Placental pericyte (primary cell): ENCODE measurements around the gene MBD6. TPM values are rescaled to one million over a fixed set of nuclear protein-coding genes. Genes with fewer than 3 reads are reported as not detected.

Experiments
- small RNA-seq: library from RNA; depleted of rRNA; stranded (forward); fragments of <200 nt; gene quantifications from one replicate; pipeline ENCODE3, GENCODE V24; 2012; ENCODE audit warnings: low replicate concordance
- total RNA-seq: library from RNA; depleted of rRNA; stranded (reverse); fragments of >200 nt; gene quantifications from 2 replicates; pipeline ENCODE4 v1.2.3, GENCODE V29; 2012

The MBD6 gene
- total RNA-seq = 7.0 and 12.5 TPM in 2 replicates

GRCh38 chr12:57522011-57522886 is at the start of gene MBD6:
TSS of gene MBD6 (plus strand) at chr12:57522824. CDS start at chr12:57524304, 1,480 bp downstream.

DNA sequence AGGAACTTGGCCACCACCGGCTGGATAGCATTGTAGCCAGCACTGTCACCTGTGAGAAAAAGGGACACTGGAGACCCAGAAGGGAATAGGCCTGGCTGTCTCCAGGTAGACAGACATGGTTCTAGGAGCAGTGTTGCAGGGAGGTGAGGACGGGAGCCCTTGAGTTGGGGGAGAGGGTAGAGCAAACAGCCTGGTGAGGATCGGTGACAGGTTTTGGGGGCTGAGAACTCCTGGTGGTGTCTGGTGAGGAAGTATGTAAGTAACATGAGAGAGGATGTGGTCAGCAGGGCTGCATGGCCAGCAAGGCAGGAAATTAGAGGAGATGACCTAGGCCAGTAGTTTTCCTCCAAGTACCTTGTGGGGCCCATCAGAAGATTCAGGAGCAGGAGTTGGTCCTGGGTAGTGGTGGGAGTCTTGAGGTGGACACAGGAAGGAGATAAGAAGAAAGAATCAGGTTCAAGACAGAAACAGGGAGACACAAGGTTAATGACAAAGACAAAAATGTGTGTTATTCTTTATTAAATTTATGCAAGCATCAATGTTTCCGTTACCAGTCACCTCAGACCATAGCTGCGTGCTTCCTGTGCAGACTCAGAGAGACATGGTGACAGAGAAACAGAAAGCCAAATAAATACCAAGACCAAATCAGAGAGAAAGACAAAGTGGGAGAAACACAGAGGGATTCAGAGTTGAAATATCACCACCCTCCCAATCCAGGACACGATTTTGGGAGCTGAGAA is 43.1 kb upstream of the MBD6 start, which contains the start of gene ARHGAP9:
ARHGAP9 (minus strand) TSS at position 491 of the 740 bp plus-strand sequence; CDS start at position 31, 460 bp downstream.

GRCh38 chr12:57487597-57488401 is 34.8 kb upstream of the MBD6 start, which contains the start of gene MARS1:
TSS of gene MARS1 (plus strand) at chr12:57488068. CDS start at chr12:57488091, 23 bp downstream.

DNA sequence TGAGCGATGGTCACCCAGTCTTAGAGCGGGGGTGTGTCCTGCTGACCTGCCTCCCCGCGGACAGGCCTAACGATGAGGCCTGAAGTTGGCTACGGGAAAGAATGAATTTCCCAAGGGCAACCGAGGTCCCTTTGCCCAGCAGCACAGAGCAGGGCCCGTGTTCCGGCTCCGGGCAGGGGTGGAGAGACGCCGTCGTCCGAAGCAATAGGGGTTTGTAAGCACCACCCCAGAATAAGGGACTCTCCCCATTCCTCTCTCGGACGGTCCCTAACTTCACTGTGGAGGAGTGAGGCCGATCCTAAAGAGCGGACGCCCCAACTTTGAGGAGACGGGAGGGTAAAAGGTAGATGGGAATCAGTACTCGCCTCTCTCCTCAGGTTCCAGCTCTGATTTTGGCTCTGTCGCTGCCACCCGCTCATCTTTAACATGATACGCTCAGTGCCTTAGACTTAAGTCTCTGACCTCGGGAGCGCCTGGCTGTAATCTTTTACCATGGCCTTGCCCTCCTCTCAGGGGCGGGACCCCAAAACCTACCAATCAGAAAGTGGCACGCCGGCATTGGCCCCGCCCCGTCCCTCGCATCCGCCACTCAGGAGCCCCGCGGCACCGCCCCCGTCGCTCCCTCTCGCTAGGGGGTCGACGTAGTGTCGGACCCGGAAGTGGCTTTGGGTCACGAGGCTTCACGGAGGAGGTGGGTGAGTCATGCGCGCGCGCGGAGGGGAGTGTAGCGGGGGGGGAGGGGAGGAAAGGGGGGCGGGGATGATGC is 2.4 kb upstream of the MBD6 start, which contains the start of gene DDIT3:
DDIT3 (minus strand) TSS at position 462 of the 766 bp plus-strand sequence. CDS start 3,108 bp downstream, outside the sequence.

DNA sequence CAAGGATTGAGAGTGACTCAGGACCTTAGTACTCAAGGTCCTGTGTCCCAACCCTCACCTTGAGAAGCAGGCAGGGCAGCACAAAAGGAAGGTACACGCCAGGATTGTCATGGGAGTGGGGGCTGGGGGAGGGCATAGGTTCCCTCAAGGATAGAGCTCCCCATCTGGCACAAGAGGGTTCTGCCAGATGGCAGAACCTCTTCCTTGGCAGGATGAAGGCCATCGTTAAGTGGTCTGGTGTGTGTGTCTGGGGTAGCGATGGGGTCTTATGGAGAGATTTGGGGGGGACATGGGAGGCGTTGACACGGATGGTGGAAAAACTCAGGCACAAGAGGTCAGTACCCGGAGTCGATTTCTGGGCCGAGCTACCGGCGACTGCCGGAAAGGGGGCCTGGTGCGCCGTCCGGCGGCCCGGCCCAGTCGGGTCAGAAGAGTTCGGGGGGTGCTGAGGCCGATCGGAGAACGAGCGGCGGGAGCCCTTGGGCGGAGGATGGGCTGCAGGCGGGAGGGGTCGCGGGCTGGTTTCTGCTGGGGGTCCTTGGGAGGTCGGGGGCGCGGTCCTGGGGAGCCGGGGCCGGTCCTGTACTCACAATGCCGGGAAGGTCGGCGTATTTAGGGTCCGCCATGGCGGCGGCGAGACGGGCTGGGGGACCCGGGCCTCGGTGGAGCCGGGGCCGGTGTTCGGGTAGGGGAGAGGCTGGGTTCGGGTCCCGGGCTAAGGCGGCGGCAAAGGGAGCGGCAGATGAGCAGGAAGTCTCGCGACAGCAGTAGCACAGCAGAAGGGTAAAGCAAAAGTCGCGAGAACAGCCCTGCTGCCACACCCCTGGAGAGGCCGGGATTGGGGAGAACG is 24.0 kb downstream of the MBD6 start, which contains the start of gene DCTN2:
DCTN2 (minus strand) TSS at position 755 of the 850 bp plus-strand sequence; CDS start at position 626, 129 bp downstream.

DNA sequence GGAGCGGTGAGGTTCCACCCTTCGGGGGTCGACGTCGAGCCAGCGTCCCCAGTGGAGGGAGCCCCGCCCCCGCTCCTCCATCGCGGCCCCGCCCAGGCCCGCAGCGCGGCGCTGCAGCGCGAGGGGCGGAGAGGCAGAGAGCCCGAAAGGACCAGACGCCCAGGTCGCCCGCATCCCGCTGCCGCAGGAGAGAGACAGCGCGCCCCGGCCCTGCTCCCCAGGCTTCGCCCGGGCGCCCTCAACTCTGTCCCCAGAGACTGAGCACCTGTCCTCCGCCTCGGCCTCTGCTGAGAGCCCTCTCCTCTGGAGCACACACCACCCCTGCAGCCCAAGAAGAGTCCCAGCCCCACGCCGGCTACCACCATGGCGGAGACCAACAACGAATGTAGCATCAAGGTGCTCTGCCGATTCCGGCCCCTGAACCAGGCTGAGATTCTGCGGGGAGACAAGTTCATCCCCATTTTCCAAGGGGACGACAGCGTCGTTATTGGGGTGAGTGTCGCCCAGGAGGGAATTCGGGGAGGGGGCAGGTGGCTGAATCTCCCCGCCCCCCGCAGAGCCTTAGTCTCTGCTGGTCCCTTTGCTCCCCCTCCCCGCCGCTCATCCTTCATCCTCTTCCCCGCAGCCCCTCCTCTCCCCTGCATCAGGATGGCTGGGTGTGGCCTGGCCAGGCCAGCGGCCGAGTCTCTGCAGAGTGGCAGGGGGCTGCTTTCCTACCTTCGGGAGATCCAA is 27.5 kb downstream of the MBD6 start, which contains the start of gene KIF5A:
KIF5A (plus strand) TSS at position 136 of the 732 bp plus-strand sequence; CDS start at position 364, 228 bp downstream.

Small RNA genes within 50 kb of the gene (small RNA-seq; reads per million reads assigned to genes)
- gene MIR616 = 0.16 reads per million

Other genes with a start within 250 kb of the MBD6 start
- gene R3HDM2, start 91.8 kb upstream of the MBD6 start, total RNA-seq = 22.9 and 24.7 TPM in 2 replicates
- gene INHBC, start 88.0 kb upstream of the MBD6 start, total RNA-seq = not detected in 2 replicates
- gene INHBE, start 67.5 kb upstream of the MBD6 start, total RNA-seq = 0.43 and 5.7 TPM in 2 replicates
- 1.1 and 1.3 TPM in 2 replicates for gene GLI1, start 63.0 kb upstream of the MBD6 start, total RNA-seq
- 0.14 and 0.66 TPM in 2 replicates for gene ARHGAP9, start 43.0 kb upstream of the MBD6 start, total RNA-seq
- gene MARS1, start 34.8 kb upstream of the MBD6 start, total RNA-seq = 174 and 327 TPM in 2 replicates
- gene DDIT3, start 2.3 kb upstream of the MBD6 start, total RNA-seq = 12.7 and 433 TPM in 2 replicates
- 106 and 107 TPM in 2 replicates for gene DCTN2, start 24.4 kb downstream of the MBD6 start, total RNA-seq
- gene KIF5A, start 27.2 kb downstream of the MBD6 start, total RNA-seq = under 0.01 and 0.14 TPM in 2 replicates
- 30.6 and 31.4 TPM in 2 replicates for gene PIP4K2C, start 68.4 kb downstream of the MBD6 start, total RNA-seq
- gene DTX3, start 82.0 kb downstream of the MBD6 start, total RNA-seq = 21.2 and 22.5 TPM in 2 replicates
- 9.0 and 9.8 TPM in 2 replicates for gene ARHGEF25, start 88.6 kb downstream of the MBD6 start, total RNA-seq
- 2.8 and 5.3 TPM in 2 replicates for gene B4GALNT1, start 110.4 kb downstream of the MBD6 start, total RNA-seq
- gene OS9, start 171.3 kb downstream of the MBD6 start, total RNA-seq = 113 and 651 TPM in 2 replicates
- gene AGAP2, start 215.9 kb downstream of the MBD6 start, total RNA-seq = 0.22 and 0.29 TPM in 2 replicates
- 34.6 and 44.8 TPM in 2 replicates for gene TSPAN31, start 222.2 kb downstream of the MBD6 start, total RNA-seq
- gene CDK4, start 229.5 kb downstream of the MBD6 start, total RNA-seq = 301 and 304 TPM in 2 replicates
- gene MARCHF9, start 232.3 kb downstream of the MBD6 start, total RNA-seq = 1.6 and 5.3 TPM in 2 replicates
- gene CYP27B1, start 244.3 kb downstream of the MBD6 start, total RNA-seq = 1.1 and 2.3 TPM in 2 replicates
- gene METTL1, start 249.3 kb downstream of the MBD6 start, total RNA-seq = 12.5 and 12.7 TPM in 2 replicates
- gene EEF1AKMT3, start 249.8 kb downstream of the MBD6 start, total RNA-seq = 8.9 and 9.4 TPM in 2 replicates